GM12878 (cell line): ENCODE measurements around the gene FAM76B. TPM values are rescaled to one million over a fixed set of nuclear protein-coding genes. Genes with fewer than 3 reads are reported as not detected.

ENCODE experiments used
- ATAC-seq: fragments of 200-7000 bp; cut with Tn5 transposase; 3 replicates; pipeline ENCODE4 v1.9.1; 2020; ENCODE audit warnings: mild to moderate bottlenecking, moderate library complexity
- BruUV-seq: library from RNA; stranded (reverse); fragments of 400-500 nt; replicated peaks from 2 replicates; lab custom pipeline; 2021; lab: Mats Ljungman, UMichigan
- CTCF ChIA-PET: fragments of 300-600 bp; sonication (Branson Sonifier 250); formaldehyde crosslinking; extraction: SDS; loops from one replicate; lab custom pipeline; 2021; ENCODE audit warnings: inconsistent platforms; lab: Yijun Ruan, JAX
- POLR2A ChIA-PET: fragments of 350-600 bp; formaldehyde crosslinking; extraction: SDS; loops from one replicate; lab custom pipeline; 2021; ENCODE audit warnings: inconsistent platforms; lab: Charles Lee
- RAD21 ChIA-PET: fragments of 300-600 bp; sonication (Branson Sonifier 250); formaldehyde crosslinking; loops from one replicate; lab custom pipeline; 2023; ENCODE audit warnings: antibody characterized with exemption; ENCODE audit not compliant: unreplicated experiment; lab: Charles Lee
- SMC1A ChIA-PET: fragments of 300-600 bp; sonication (Branson Sonifier 250); formaldehyde crosslinking; loops from one replicate; lab custom pipeline; 2023; ENCODE audit not compliant: unreplicated experiment, uncharacterized antibody; lab: Charles Lee
- DNase-seq: peaks from one replicate; pipeline ENCODE4 v3.0.0-alpha.2; 2011; ENCODE audit warnings: low read depth, low spot score
- FAIRE-seq: peaks from 3 replicates; lab custom pipeline; 2011; peaks lifted over from hg19 to GRCh38; lab: Jason Lieb, UNC
- H2AFZ ChIP-seq: 2 replicates; pipeline ENCODE4 v1.6.0; 2011; ENCODE audit warnings: low read depth, low read length, control low read depth; ENCODE audit not compliant: control insufficient read depth
- H3K27ac ChIP-seq: 2 replicates; pipeline ENCODE4 v1.5.1; 2011; ENCODE audit warnings: control low read depth; ENCODE audit not compliant: control insufficient read depth, insufficient read depth
- H3K27me3 ChIP-seq, 2 experiments: replicated peaks in 1 of 2; 2 replicates each; pipeline versions ENCODE4 v1.6.0 to v1.6.1; 2011; ENCODE audit warnings: low read length in 1 of 2; ENCODE audit not compliant: control insufficient read depth in 2 of 2, insufficient read depth in 2 of 2
- H3K36me3 ChIP-seq, 2 experiments: 2 replicates each; pipeline ENCODE4 v1.5.1; 2011; ENCODE audit warnings: low read length in 1 of 2; ENCODE audit not compliant: control insufficient read depth in 2 of 2, insufficient read depth in 2 of 2
- H3K4me1 ChIP-seq: 2 replicates; pipeline ENCODE4 v1.6.1; 2011; ENCODE audit warnings: mild to moderate bottlenecking, low read length, moderate library complexity, mixed read lengths; ENCODE audit not compliant: control insufficient read depth, insufficient read depth
- H3K4me2 ChIP-seq: 2 replicates; pipeline ENCODE4 v1.6.0; 2011; ENCODE audit warnings: control low read depth; ENCODE audit not compliant: control insufficient read depth, insufficient read depth
- H3K4me3 ChIP-seq: fragments of 200-600 bp; sonication (generic); 2 replicates; pipeline ENCODE4 v1.5.1; 2016
- H3K79me2 ChIP-seq: 2 replicates; pipeline ENCODE4 v1.6.0; 2011; ENCODE audit warnings: low read length; ENCODE audit not compliant: control insufficient read depth, insufficient read depth
- H3K9ac ChIP-seq: 2 replicates; pipeline ENCODE4 v1.8.0; 2011; ENCODE audit warnings: low read length, control low read depth, mixed read lengths; ENCODE audit not compliant: control insufficient read depth, insufficient read depth
- H3K9me3 ChIP-seq: replicated peaks from 3 replicates; pipeline ENCODE4 v1.5.1; 2011; ENCODE audit warnings: mild to moderate bottlenecking, low read length; ENCODE audit not compliant: control insufficient read depth, insufficient read depth
- H4K20me1 ChIP-seq: 2 replicates; pipeline ENCODE4 v1.6.0; 2011; ENCODE audit not compliant: control insufficient read depth, insufficient read depth
- CTCF ChIP-seq, 3 experiments: IDR thresholded peaks in 2 of 3; conservative IDR thresholded peaks in 1 of 3; 2 replicates each; pipeline ENCODE4 v1.5.1; 2011; ENCODE audit warnings: low read depth in 3 of 3, low read length in 3 of 3, mild to moderate bottlenecking in 3 of 3, control low read depth in 2 of 3, moderate library complexity in 2 of 3, inconsistent platforms in 1 of 3, mixed read lengths in 1 of 3; ENCODE audit not compliant: control insufficient read depth in 2 of 3, insufficient read depth in 1 of 3; ENCODE audit errors: extremely low read depth in 1 of 3
- E2F8 ChIP-seq: fragments of 450-650 bp; IDR thresholded peaks from 2 replicates; pipeline ENCODE4 v1.6.1; 2018; ENCODE audit warnings: mild to moderate bottlenecking, low read depth, moderate library complexity; ENCODE audit not compliant: partially characterized antibody
- HDAC2 ChIP-seq: fragments of 200-600 bp; sonication (generic); IDR thresholded peaks from 2 replicates; pipeline ENCODE4 v1.6.1; 2017
- KDM1A ChIP-seq: fragments of 200-600 bp; sonication (generic); IDR thresholded peaks from 2 replicates; pipeline ENCODE4 v1.6.1; 2016; ENCODE audit warnings: borderline replicate concordance
- NBN ChIP-seq: fragments of 450-650 bp; IDR thresholded peaks from 2 replicates; pipeline ENCODE4 v1.6.1; 2016
- PAX5 ChIP-seq: IDR thresholded peaks from 2 replicates; pipeline ENCODE4 v1.6.1; 2011; ENCODE audit warnings: low read depth, low read length, borderline replicate concordance
- POLR2AphosphoS5 ChIP-seq: IDR thresholded peaks from 2 replicates; pipeline ENCODE4 v1.6.1; 2011; ENCODE audit warnings: mild to moderate bottlenecking, low read length, inconsistent platforms
- POU2F2 ChIP-seq: IDR thresholded peaks from 3 replicates; pipeline ENCODE4 v1.6.1; 2011; ENCODE audit warnings: low read depth, mild to moderate bottlenecking, low read length, borderline replicate concordance
- RAD21 ChIP-seq: IDR thresholded peaks from 2 replicates; pipeline ENCODE4 v1.6.1; 2011; ENCODE audit warnings: mild to moderate bottlenecking, low read depth, low read length, moderate library complexity; ENCODE audit not compliant: insufficient read depth
- RUNX3 ChIP-seq: IDR thresholded peaks from 2 replicates; pipeline ENCODE4 v1.6.1; 2012; ENCODE audit warnings: low read length, inconsistent platforms
- SIX5 ChIP-seq: IDR thresholded peaks from 2 replicates; pipeline ENCODE4 v1.6.1; 2011; ENCODE audit warnings: mild to moderate bottlenecking, low read depth, low read length, moderate library complexity; ENCODE audit not compliant: severe bottlenecking
- SMC3 ChIP-seq: IDR thresholded peaks from 2 replicates; pipeline ENCODE4 v1.6.1; 2011; ENCODE audit warnings: low read length, improper control_type of control experiment, borderline replicate concordance
- SP1 ChIP-seq: IDR thresholded peaks from one replicate; pipeline ENCODE4 v1.6.1; 2011; ENCODE audit warnings: low read depth, low read length
- TCF12 ChIP-seq: IDR thresholded peaks from 2 replicates; pipeline ENCODE4 v1.6.1; 2011; ENCODE audit warnings: low read depth, mild to moderate bottlenecking, low read length
- TCF7 ChIP-seq: IDR thresholded peaks from 2 replicates; pipeline ENCODE4 v1.6.1; 2014; ENCODE audit warnings: antibody characterized with exemption, borderline replicate concordance
- ZNF384 ChIP-seq: IDR thresholded peaks from 2 replicates; pipeline ENCODE4 v1.6.1; 2012; ENCODE audit warnings: low read depth, mild to moderate bottlenecking, low read length, improper control_type of control experiment, borderline replicate concordance
- WGBS: methylation state at CpG from one replicate; pipeline ENCODE4 v1.1.6; 2016; ENCODE audit warnings: low lambda C conversion rate; ENCODE audit not compliant: insufficient replicate concordance, insufficient coverage; ENCODE audit errors: missing lambda C conversion rate; 5-methylcytosine and 5-hydroxymethylcytosine counted together
- in situ Hi-C: fragments of 300-500 bp; cut with MboI; formaldehyde crosslinking; loops from 9 replicates; pipeline ENCODE4 v1.14.3; 2018; ENCODE audit warnings: mixed read lengths
- intact Hi-C: fragments of 100-400 bp; cut with micrococcal nuclease; formaldehyde crosslinking; loops from one replicate; pipeline ENCODE4 v1.14.2; 2022; ENCODE audit not compliant: unreplicated experiment
- polyA plus RNA-seq, 11 experiments: library from polyadenylated mRNA; depleted of rRNA in 4 of 11; unstranded in 6 of 11; stranded (reverse) in 5 of 11; fragments of >200 nt; fragmentation: Nextera tagmentation in 4 of 11; fragmentation: Illumina TruSeq in 1 of 11; extraction: Ambion mirVana in 4 of 11; extraction: Trizol in 1 of 11; gene quantifications; 1 replicate in 1 of 11; 2 replicates in 10 of 11; pipeline versions ENCODE4 v1.2.1 to v1.2.3, GENCODE V29; 2011 to 2016; ENCODE audit warnings: inconsistent platforms in 2 of 11, missing spikeins in 2 of 11, low read depth in 1 of 11
- total RNA-seq, 4 experiments: library from RNA; depleted of rRNA in 3 of 4; stranded (reverse); fragments of >200 nt in 3 of 4; fragmentation: Illumina TruSeq in 1 of 4; extraction: Trizol in 1 of 4; gene quantifications; 2 replicates each; pipeline versions ENCODE4 v1.2.1 to v1.2.3, GENCODE V29; 2013 to 2021

The FAM76B gene
- total and polyA plus RNA-seq, 10 of the 15 experiments (the other 5 are each of a cell fraction or from before 2014, with no cell fraction given), result 13.5 to 56.8 (median 28.4) TPM

GRCh38 chr11:95789506-95790122, at the start of gene FAM76B (continued):
- TF ChIP-seq KDM1A, result no peak
- peak; percentile 53 for TF ChIP-seq SP1
- no peak for TF ChIP-seq SIX5
- peak; percentile 84 for TF ChIP-seq TCF7
- 0 out of 2 replicates have a peak, but pooled peaks have one; percentile 11 for TF ChIP-seq PAX5
- TF ChIP-seq POU2F2, result peak; percentile 74; the same call in 2 of the 3 replicates

GRCh38 chr11:95835768-95836488, 46.3 kb upstream of the FAM76B start:
- Histone ChIP-seq H3K4me2 (no peak overlapping the region), H3K27me3 (no peaks in the 10 kb centered on the region), H3K36me3 (peaks cover 0 to 26% of the 10 kb centered on the region in 2 experiments), H3K4me3 (no peak overlapping the region), H3K4me1 (no peaks in the 10 kb centered on the region), H4K20me1 (no peaks in the 10 kb centered on the region), H3K9ac (no peak overlapping the region), H3K79me2 (no peaks in the 10 kb centered on the region), H3K9me3 (no peaks in the 10 kb centered on the region), H3K27ac (no peak overlapping the region), H2AFZ (no peak overlapping the region)
- FAIRE-seq (peak; percentile 80), DNase-seq (peak; percentile 13), ATAC-seq (peak; percentile 97)
- ChIA-PET SMC1A (interaction anchor here (0.7 to 6.1 kb wide), 24 partner anchors 8 to 627 kb away, joined by 3 to 34 read pairs (median 4); partner anchors contain the start of gene MAML2), CTCF (interaction anchor here (0.6 to 5.1 kb wide), 54 partner anchors 9 to 686 kb away, joined by 3 to 101 read pairs (median 4); partner anchors contain the start of genes CCDC82, CEP57, FAM76B and JRKL), RAD21 (interaction anchor here (0.7 to 3.4 kb wide), 20 partner anchors 9 to 628 kb away, joined by 3 to 39 read pairs (median 5); partner anchors contain the start of genes CCDC82, CEP57, FAM76B and MAML2), POLR2A (interaction anchor here (1.1 to 2.4 kb wide), 2 partner anchors 507 to 553 kb away, joined by 3 to 7 read pairs; partner anchors contain the start of genes CCDC82, JRKL and MAML2)
- intact Hi-C loops (loop anchor here (1.0 kb wide), 2 partner anchors 132 to 590 kb away; no protein-coding TSS in a partner anchor), in situ Hi-C loops (loop anchor here (5.0 kb wide), 1 partner anchor 556 kb away; the partner anchor contains the start of gene JRKL)
- TF ChIP-seq NBN (no peak), RAD21 (peak; percentile 96), TCF12 (no peak), SMC3 (peak; percentile 72), RUNX3 (peak; percentile 53), CTCF (IDR thresholded peaks at IDR 0.05 in 2 of 3, conservative IDR thresholded peaks at IDR 0.05 in 1 of 3; ENCODE audit: control insufficient read depth in 2 of 3, extremely low read depth in 1 of 3, insufficient read depth in 1 of 3, low read depth in 3 of 3, low read length in 3 of 3) (peak; percentile 86 to 94 (median 88)), SIX5 (no peak), E2F8 (no peak), HDAC2 (no peak), ZNF384 (no peak), POLR2AphosphoS5 (no peak)
- BruUV-seq, result no TSS peak
- WGBS, result 39% methylated on average over 3 of the region's 3 CpGs
